GM18870 (cell line): ENCODE data around the gene REEP1.
"Not testable (repeated sequence)": the region's sequence is repeated elsewhere in the genome, so short reads cannot be mapped to it uniquely, and the experiment has no call there.

Source experiments
- ATAC-seq: cut with Tn5 transposase; IDR thresholded peaks from one replicate; pipeline ENCODE4 v1.9.1; 2021; ENCODE audit warnings: moderate library complexity; ENCODE audit not compliant: unreplicated experiment

REEP1 gene

GRCh38 chr2:86347401-86347800 lies 10.0 kb upstream of the REEP1 start:
- ATAC-seq = no peak

GRCh38 chr2:86345783-86346370 lies 8.5 kb upstream of the REEP1 start:
- not testable (repeated sequence) for ATAC-seq

- no peak for ATAC-seq
These were observed 7.0 kb upstream of the REEP1 start for GRCh38 chr2:86344404-86344803.

- ATAC-seq = no peak
These were observed 5.1 kb upstream of the REEP1 start for GRCh38 chr2:86342488-86342887.

- ATAC-seq = no peak
These were observed 4.0 kb upstream of the REEP1 start for GRCh38 chr2:86341470-86341869.

GRCh38 chr2:86338778-86339295 lies 1.4 kb upstream of the REEP1 start:
- no peak for ATAC-seq

GRCh38 chr2:86336675-86337243 lies 667 bp downstream of the REEP1 start:
- ATAC-seq = no peak

- ATAC-seq = no peak
These were observed 1.4 kb downstream of the REEP1 start for GRCh38 chr2:86335865-86336674.

GRCh38 chr2:86333378-86333777 lies 4.0 kb downstream of the REEP1 start:
- ATAC-seq = no peak

GRCh38 chr2:86332654-86333053 lies 4.8 kb downstream of the REEP1 start:
- ATAC-seq = no peak

GRCh38 chr2:86331384-86331783 lies 6.0 kb downstream of the REEP1 start:
- no peak for ATAC-seq

- ATAC-seq = no peak
These were observed 7.4 kb downstream of the REEP1 start for GRCh38 chr2:86330001-86330400.

- ATAC-seq = no peak
These were observed 14.0 kb downstream of the REEP1 start for GRCh38 chr2:86323273-86324021.

GRCh38 chr2:86319700-86320580 lies 17.5 kb downstream of the REEP1 start:
- ATAC-seq = no peak

- no peak for ATAC-seq
These were observed 22.3 kb downstream of the REEP1 start for GRCh38 chr2:86315084-86315483.

GRCh38 chr2:86314125-86314524 lies 23.3 kb downstream of the REEP1 start:
- ATAC-seq = no peak

GRCh38 chr2:86313341-86313740 lies 24.1 kb downstream of the REEP1 start:
- no peak for ATAC-seq

- ATAC-seq = no peak
These were observed 25.5 kb downstream of the REEP1 start for GRCh38 chr2:86311879-86312278.

- no peak for ATAC-seq
These were observed 27.5 kb downstream of the REEP1 start for GRCh38 chr2:86309966-86310365.

- no peak for ATAC-seq
These were observed 28.3 kb downstream of the REEP1 start for GRCh38 chr2:86308984-86309695.
